HepG2 (cell line): ENCODE measurements around the gene SYS1. TPM values are rescaled to one million over a fixed set of nuclear protein-coding genes. Genes with fewer than 3 reads are reported as not detected.
A peak's percentile ranks its signal among the peaks of the same experiment; 100 is the strongest.

Experiments used
- CBX2 ChIP-seq, 2 experiments: fragments of 200-600 bp in 1 of 2; sonication (generic); formaldehyde crosslinking in 1 of 2; IDR thresholded peaks; 2 replicates each; pipeline versions ENCODE4 v1.7.0 to v1.8.1; 2018 to 2022; ENCODE audit warnings: low read depth in 2 of 2, low read length in 1 of 2, mild to moderate bottlenecking in 1 of 2, missing genetic modification reagents in 1 of 2
- DR1 ChIP-seq: sonication (generic); formaldehyde crosslinking; IDR thresholded peaks from 2 replicates; pipeline ENCODE4 v1.8.0; 2021; ENCODE audit warnings: mild to moderate bottlenecking, missing genetic modification reagents, inconsistent platforms
- GZF1 ChIP-seq: sonication (generic); formaldehyde crosslinking; IDR thresholded peaks from 2 replicates; pipeline ENCODE4 v1.5.1; 2020; ENCODE audit warnings: mild to moderate bottlenecking, missing genetic modification reagents
- HNRNPK ChIP-seq: fragments of 200-400 bp; formaldehyde crosslinking; IDR thresholded peaks from 2 replicates; pipeline ENCODE4 v1.6.1; 2018; ENCODE audit warnings: low read length, low read depth, moderate library complexity, mild to moderate bottlenecking; ENCODE audit not compliant: poor library complexity, severe bottlenecking
- NFYC ChIP-seq: IDR thresholded peaks from 2 replicates; pipeline ENCODE4 v1.6.1; 2016; ENCODE audit warnings: missing genetic modification reagents, missing compliant biosample characterization
- NRL ChIP-seq: sonication (generic); formaldehyde crosslinking; IDR thresholded peaks from 2 replicates; pipeline ENCODE4 v1.5.0; 2020; ENCODE audit warnings: missing genetic modification reagents, mild to moderate bottlenecking, moderate library complexity, borderline replicate concordance
- ONECUT2 ChIP-seq: sonication (generic); formaldehyde crosslinking; IDR thresholded peaks from 2 replicates; pipeline ENCODE4 v1.4.0; 2020; ENCODE audit warnings: missing genetic modification reagents
- PPARG ChIP-seq: conservative IDR thresholded peaks from 2 replicates; pipeline ENCODE4 v1.6.1; 2016; ENCODE audit warnings: missing biosample characterization, missing genetic modification reagents
- SIN3B ChIP-seq: fragments of 150-350 bp; IDR thresholded peaks from 2 replicates; pipeline ENCODE4 v1.6.1; 2014; ENCODE audit warnings: low read length
- SMARCC2 ChIP-seq: fragments of 450-650 bp; IDR thresholded peaks from 2 replicates; pipeline ENCODE4 v1.6.1; 2017; ENCODE audit warnings: antibody characterized with exemption, mild to moderate bottlenecking
- SRF ChIP-seq: IDR thresholded peaks from 2 replicates; pipeline ENCODE4 v1.6.1; 2011; ENCODE audit warnings: mild to moderate bottlenecking, low read depth, low read length, moderate library complexity
- ZFP1 ChIP-seq: IDR thresholded peaks from 2 replicates; pipeline ENCODE4 v1.6.1; 2016
- ZFP62 ChIP-seq: sonication (generic); formaldehyde crosslinking; IDR thresholded peaks from 2 replicates; pipeline ENCODE4 v1.4.0; 2020; ENCODE audit warnings: missing genetic modification reagents
- ZNF251 ChIP-seq: sonication (generic); formaldehyde crosslinking; IDR thresholded peaks from 2 replicates; pipeline ENCODE4 v1.9.0; 2021; ENCODE audit warnings: mild to moderate bottlenecking, missing genetic modification reagents
- polyA plus RNA-seq, 8 experiments: library from polyadenylated mRNA; depleted of rRNA in 3 of 8; stranded (reverse) in 7 of 8; unstranded in 1 of 8; fragments of >200 nt; fragmentation: Illumina TruSeq in 4 of 8; extraction: Trizol in 4 of 8; gene quantifications; 2 replicates each; pipeline versions ENCODE4 v1.2.1 to v1.2.3, GENCODE V29; 2011 to 2016; ENCODE audit warnings: low read depth in 4 of 8, missing spikeins in 1 of 8, mixed read lengths in 1 of 8; ENCODE audit not compliant: insufficient read depth in 1 of 8
- total RNA-seq, 5 experiments: library from RNA; depleted of rRNA; stranded (reverse); fragments of >200 nt; fragmentation: Illumina TruSeq; extraction: Trizol; gene quantifications; 2 replicates each; pipeline ENCODE4 v1.2.3, GENCODE V29; 2016; ENCODE audit warnings: low read depth in 1 of 5
- TF ChIP-seq, protein P1 (sequence below): sonication (generic); formaldehyde crosslinking; IDR thresholded peaks from 2 replicates; pipeline ENCODE4 v1.5.1; 2020; ENCODE audit warnings: missing genetic modification reagents, mild to moderate bottlenecking, borderline replicate concordance
- TF ChIP-seq, protein P2 (sequence below): IDR thresholded peaks from 2 replicates; pipeline ENCODE4 v1.6.1; 2016; ENCODE audit warnings: low read depth, missing genetic modification reagents, missing compliant biosample characterization
- TF ChIP-seq, protein P3 (sequence below): sonication (generic); formaldehyde crosslinking; IDR thresholded peaks from 2 replicates; pipeline ENCODE4 v1.4.0; 2020; ENCODE audit warnings: missing genetic modification reagents, borderline replicate concordance
- TF ChIP-seq, protein P4 (sequence below): fragments of 450-650 bp; IDR thresholded peaks from 2 replicates; pipeline ENCODE4 v1.6.1; 2017; ENCODE audit warnings: mild to moderate bottlenecking

SYS1 gene
- total and polyA plus RNA-seq, 2 of the 13 experiments (the other 11 are each of a cell fraction or from before 2014, with no cell fraction given): 38.3 to 65.6 TPM

DNA sequence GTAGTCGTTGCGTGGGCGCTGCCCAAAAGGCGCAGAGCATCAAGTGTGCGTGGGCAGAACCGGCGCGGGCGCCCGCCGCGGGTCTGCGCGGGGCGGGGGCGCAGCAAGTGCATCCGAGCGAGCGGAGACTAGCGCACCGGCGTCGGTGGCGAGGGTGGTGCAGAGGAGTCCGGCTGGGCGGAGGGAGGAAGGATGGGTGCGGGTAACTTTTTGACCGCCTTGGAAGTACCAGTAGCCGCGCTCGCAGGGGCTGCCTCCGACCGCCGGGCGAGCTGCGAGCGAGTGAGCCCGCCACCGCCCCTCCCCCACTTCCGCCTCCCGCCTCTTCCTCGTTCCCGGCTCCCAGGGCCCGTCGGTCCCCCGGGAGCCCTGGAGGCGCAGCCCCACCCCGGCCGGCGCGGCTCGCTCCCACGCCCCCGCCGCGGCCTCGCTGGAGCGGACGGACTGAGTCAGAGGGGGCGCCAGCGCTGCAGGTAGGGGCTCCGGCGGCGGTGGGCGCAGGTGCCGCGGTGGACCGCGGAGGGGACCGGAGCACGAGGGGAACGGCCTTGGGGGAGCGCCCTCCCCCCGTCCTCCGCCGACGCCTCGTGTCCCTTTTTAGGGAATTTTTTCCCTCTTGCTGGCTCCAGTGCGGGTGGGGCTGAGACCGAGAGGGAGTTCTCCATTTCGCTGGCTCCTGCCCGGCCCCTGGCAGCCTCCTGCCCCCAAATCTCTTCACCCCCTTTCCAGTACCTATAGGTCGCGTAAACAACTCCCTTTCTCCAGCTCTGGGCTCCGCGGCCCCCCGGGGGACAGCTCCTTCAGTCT is 43.5 kb downstream of the SYS1 start (continued):
- TF ChIP-seq ZFP62 (CRISPR knock-in tag): no peak
- TF ChIP-seq SIN3B: no peak
- peak; percentile 58; the same call in 1 of the 2 replicates for TF ChIP-seq NRL (CRISPR knock-in tag)
- TF ChIP-seq, protein P1, sequence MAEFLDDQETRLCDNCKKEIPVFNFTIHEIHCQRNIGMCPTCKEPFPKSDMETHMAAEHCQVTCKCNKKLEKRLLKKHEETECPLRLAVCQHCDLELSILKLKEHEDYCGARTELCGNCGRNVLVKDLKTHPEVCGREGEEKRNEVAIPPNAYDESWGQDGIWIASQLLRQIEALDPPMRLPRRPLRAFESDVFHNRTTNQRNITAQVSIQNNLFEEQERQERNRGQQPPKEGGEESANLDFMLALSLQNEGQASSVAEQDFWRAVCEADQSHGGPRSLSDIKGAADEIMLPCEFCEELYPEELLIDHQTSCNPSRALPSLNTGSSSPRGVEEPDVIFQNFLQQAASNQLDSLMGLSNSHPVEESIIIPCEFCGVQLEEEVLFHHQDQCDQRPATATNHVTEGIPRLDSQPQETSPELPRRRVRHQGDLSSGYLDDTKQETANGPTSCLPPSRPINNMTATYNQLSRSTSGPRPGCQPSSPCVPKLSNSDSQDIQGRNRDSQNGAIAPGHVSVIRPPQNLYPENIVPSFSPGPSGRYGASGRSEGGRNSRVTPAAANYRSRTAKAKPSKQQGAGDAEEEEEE (CRISPR knock-in tag): no peak
- TF ChIP-seq ONECUT2 (CRISPR knock-in tag): no peak
- TF ChIP-seq NFYC: no peak
- TF ChIP-seq CBX2 (IDR thresholded peaks at IDR 0.05; ENCODE audit: low read depth, low read length): no peak
- no peak for TF ChIP-seq CBX2 (CRISPR knock-in tag; IDR thresholded peaks at IDR 0.05; ENCODE audit: low read depth)
- TF ChIP-seq, protein P2, sequence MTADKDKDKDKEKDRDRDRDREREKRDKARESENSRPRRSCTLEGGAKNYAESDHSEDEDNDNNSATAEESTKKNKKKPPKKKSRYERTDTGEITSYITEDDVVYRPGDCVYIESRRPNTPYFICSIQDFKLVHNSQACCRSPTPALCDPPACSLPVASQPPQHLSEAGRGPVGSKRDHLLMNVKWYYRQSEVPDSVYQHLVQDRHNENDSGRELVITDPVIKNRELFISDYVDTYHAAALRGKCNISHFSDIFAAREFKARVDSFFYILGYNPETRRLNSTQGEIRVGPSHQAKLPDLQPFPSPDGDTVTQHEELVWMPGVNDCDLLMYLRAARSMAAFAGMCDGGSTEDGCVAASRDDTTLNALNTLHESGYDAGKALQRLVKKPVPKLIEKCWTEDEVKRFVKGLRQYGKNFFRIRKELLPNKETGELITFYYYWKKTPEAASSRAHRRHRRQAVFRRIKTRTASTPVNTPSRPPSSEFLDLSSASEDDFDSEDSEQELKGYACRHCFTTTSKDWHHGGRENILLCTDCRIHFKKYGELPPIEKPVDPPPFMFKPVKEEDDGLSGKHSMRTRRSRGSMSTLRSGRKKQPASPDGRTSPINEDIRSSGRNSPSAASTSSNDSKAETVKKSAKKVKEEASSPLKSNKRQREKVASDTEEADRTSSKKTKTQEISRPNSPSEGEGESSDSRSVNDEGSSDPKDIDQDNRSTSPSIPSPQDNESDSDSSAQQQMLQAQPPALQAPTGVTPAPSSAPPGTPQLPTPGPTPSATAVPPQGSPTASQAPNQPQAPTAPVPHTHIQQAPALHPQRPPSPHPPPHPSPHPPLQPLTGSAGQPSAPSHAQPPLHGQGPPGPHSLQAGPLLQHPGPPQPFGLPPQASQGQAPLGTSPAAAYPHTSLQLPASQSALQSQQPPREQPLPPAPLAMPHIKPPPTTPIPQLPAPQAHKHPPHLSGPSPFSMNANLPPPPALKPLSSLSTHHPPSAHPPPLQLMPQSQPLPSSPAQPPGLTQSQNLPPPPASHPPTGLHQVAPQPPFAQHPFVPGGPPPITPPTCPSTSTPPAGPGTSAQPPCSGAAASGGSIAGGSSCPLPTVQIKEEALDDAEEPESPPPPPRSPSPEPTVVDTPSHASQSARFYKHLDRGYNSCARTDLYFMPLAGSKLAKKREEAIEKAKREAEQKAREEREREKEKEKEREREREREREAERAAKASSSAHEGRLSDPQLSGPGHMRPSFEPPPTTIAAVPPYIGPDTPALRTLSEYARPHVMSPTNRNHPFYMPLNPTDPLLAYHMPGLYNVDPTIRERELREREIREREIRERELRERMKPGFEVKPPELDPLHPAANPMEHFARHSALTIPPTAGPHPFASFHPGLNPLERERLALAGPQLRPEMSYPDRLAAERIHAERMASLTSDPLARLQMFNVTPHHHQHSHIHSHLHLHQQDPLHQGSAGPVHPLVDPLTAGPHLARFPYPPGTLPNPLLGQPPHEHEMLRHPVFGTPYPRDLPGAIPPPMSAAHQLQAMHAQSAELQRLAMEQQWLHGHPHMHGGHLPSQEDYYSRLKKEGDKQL (CRISPR knock-in tag): no peak
- TF ChIP-seq PPARG: no peak
- TF ChIP-seq HNRNPK: peak; percentile 90
- TF ChIP-seq, protein P3, sequence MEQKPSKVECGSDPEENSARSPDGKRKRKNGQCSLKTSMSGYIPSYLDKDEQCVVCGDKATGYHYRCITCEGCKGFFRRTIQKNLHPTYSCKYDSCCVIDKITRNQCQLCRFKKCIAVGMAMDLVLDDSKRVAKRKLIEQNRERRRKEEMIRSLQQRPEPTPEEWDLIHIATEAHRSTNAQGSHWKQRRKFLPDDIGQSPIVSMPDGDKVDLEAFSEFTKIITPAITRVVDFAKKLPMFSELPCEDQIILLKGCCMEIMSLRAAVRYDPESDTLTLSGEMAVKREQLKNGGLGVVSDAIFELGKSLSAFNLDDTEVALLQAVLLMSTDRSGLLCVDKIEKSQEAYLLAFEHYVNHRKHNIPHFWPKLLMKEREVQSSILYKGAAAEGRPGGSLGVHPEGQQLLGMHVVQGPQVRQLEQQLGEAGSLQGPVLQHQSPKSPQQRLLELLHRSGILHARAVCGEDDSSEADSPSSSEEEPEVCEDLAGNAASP (CRISPR knock-in tag): no peak
- no peak for TF ChIP-seq ZNF251 (CRISPR knock-in tag)
- TF ChIP-seq DR1: no peak
- no peak for TF ChIP-seq SRF
- no peak for TF ChIP-seq ZFP1 (CRISPR knock-in tag)
- no peak for TF ChIP-seq SMARCC2
- TF ChIP-seq, protein P4, sequence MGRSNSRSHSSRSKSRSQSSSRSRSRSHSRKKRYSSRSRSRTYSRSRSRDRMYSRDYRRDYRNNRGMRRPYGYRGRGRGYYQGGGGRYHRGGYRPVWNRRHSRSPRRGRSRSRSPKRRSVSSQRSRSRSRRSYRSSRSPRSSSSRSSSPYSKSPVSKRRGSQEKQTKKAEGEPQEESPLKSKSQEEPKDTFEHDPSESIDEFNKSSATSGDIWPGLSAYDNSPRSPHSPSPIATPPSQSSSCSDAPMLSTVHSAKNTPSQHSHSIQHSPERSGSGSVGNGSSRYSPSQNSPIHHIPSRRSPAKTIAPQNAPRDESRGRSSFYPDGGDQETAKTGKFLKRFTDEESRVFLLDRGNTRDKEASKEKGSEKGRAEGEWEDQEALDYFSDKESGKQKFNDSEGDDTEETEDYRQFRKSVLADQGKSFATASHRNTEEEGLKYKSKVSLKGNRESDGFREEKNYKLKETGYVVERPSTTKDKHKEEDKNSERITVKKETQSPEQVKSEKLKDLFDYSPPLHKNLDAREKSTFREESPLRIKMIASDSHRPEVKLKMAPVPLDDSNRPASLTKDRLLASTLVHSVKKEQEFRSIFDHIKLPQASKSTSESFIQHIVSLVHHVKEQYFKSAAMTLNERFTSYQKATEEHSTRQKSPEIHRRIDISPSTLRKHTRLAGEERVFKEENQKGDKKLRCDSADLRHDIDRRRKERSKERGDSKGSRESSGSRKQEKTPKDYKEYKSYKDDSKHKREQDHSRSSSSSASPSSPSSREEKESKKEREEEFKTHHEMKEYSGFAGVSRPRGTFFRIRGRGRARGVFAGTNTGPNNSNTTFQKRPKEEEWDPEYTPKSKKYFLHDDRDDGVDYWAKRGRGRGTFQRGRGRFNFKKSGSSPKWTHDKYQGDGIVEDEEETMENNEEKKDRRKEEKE: no peak
- TF ChIP-seq GZF1 (CRISPR knock-in tag): no peak
